IMR-90 (cell line): ENCODE measurements around the gene BANF1. TPM values are rescaled to one million over a fixed set of nuclear protein-coding genes. Genes with fewer than 3 reads are reported as not detected.

ENCODE experiments used
- ATAC-seq: fragments of 200-7000 bp; cut with Tn5 transposase; 2 replicates; pipeline ENCODE4 v1.9.1; 2020; ENCODE audit warnings: low read depth, mild to moderate bottlenecking, moderate library complexity
- BruUV-seq: library from RNA; stranded (reverse); fragments of 400-500 nt; replicated peaks from 2 replicates; lab custom pipeline; 2021; lab: Mats Ljungman, UMichigan
- CTCF ChIA-PET: fragments of 300-600 bp; formaldehyde crosslinking; extraction: SDS; loops from one replicate; lab custom pipeline; 2021; ENCODE audit warnings: antibody characterized with exemption; lab: Yijun Ruan, JAX
- POLR2A ChIA-PET: fragments of 300-600 bp; sonication (Branson Sonifier 250); formaldehyde crosslinking; loops from one replicate; lab custom pipeline; 2022; ENCODE audit warnings: antibody characterized with exemption; ENCODE audit not compliant: unreplicated experiment; lab: Charles Lee
- DNase-seq: peaks from one replicate; pipeline ENCODE4 v3.0.0; 2013
- H2AFZ ChIP-seq: replicated peaks from 2 replicates; pipeline ENCODE3; 2013; ENCODE audit warnings: low read length, mild to moderate bottlenecking; ENCODE audit not compliant: poor library complexity
- H2AK5ac ChIP-seq: 2 replicates; pipeline ENCODE4 v1.6.1; 2013; ENCODE audit warnings: low read depth, low read length, inconsistent platforms
- H2AK9ac ChIP-seq: replicated peaks from 2 replicates; pipeline ENCODE3; 2013; ENCODE audit warnings: mild to moderate bottlenecking, low read depth, low read length, moderate library complexity; ENCODE audit not compliant: poor library complexity
- H2BK120ac ChIP-seq: 2 replicates; pipeline ENCODE4 v1.6.1; 2013; ENCODE audit warnings: low read depth, low read length, inconsistent platforms
- H2BK15ac ChIP-seq: 3 replicates; pipeline ENCODE4 v1.6.1; 2013; ENCODE audit warnings: low read depth, low read length, inconsistent platforms
- H2BK20ac ChIP-seq: 2 replicates; pipeline ENCODE4 v1.6.1; 2013; ENCODE audit warnings: low read depth, mild to moderate bottlenecking, inconsistent platforms, low read length, moderate library complexity
- H2BK5ac ChIP-seq: 2 replicates; pipeline ENCODE4 v1.6.1; 2013; ENCODE audit warnings: mild to moderate bottlenecking, low read depth, low read length, inconsistent platforms; ENCODE audit not compliant: poor library complexity, severe bottlenecking
- H3K14ac ChIP-seq: replicated peaks from 2 replicates; pipeline ENCODE4 v1.6.1; 2013; ENCODE audit warnings: low read depth, low read length, inconsistent platforms
- H3K18ac ChIP-seq: 2 replicates; pipeline ENCODE4 v1.6.1; 2013; ENCODE audit warnings: low read depth, low read length, control low read depth
- H3K23ac ChIP-seq: 2 replicates; pipeline ENCODE4 v1.6.1; 2013; ENCODE audit warnings: low read depth, low read length, inconsistent platforms
- H3K27ac ChIP-seq: 2 replicates; pipeline ENCODE4 v1.5.1; 2013; ENCODE audit warnings: mild to moderate bottlenecking, control low read depth, low read length; ENCODE audit not compliant: insufficient read depth
- H3K27me3 ChIP-seq: 2 replicates; pipeline ENCODE4 v1.6.1; 2013; ENCODE audit warnings: low read length; ENCODE audit not compliant: control insufficient read depth, insufficient read depth
- H3K36me3 ChIP-seq: 2 replicates; pipeline ENCODE4 v1.6.1; 2013; ENCODE audit warnings: low read length, mixed read lengths; ENCODE audit not compliant: control insufficient read depth, insufficient read depth
- H3K4ac ChIP-seq: 2 replicates; pipeline ENCODE4 v1.6.1; 2013; ENCODE audit warnings: low read depth, low read length, inconsistent platforms
- H3K4me1 ChIP-seq: 2 replicates; pipeline ENCODE4 v1.6.1; 2013; ENCODE audit warnings: low read length, mixed read lengths; ENCODE audit not compliant: control insufficient read depth, insufficient read depth
- H3K4me2 ChIP-seq: 2 replicates; pipeline ENCODE4 v1.6.1; 2013; ENCODE audit warnings: low read depth, mild to moderate bottlenecking, control low read depth, low read length, moderate library complexity
- H3K4me3 ChIP-seq: 2 replicates; pipeline ENCODE4 v1.5.1; 2013; ENCODE audit warnings: low read depth, mild to moderate bottlenecking, control low read depth, low read length, moderate library complexity; ENCODE audit not compliant: insufficient read depth
- H3K56ac ChIP-seq: 2 replicates; pipeline ENCODE4 v1.6.1; 2013; ENCODE audit warnings: low read length, inconsistent platforms; ENCODE audit not compliant: insufficient read depth; ENCODE audit errors: extremely low read depth
- H3K79me1 ChIP-seq, 2 experiments: 2 replicates each; pipeline ENCODE4 v1.6.1; 2013; ENCODE audit warnings: low read length in 2 of 2, inconsistent platforms in 1 of 2, low read depth in 1 of 2
- H3K9ac ChIP-seq: 2 replicates; pipeline ENCODE4 v1.6.1; 2013; ENCODE audit warnings: low read depth, low read length, control low read depth
- H3K9me1 ChIP-seq: 2 replicates; pipeline ENCODE4 v1.6.1; 2013; ENCODE audit warnings: low read length, inconsistent platforms; ENCODE audit not compliant: insufficient read depth
- H3K9me3 ChIP-seq: 2 replicates; pipeline ENCODE4 v1.6.1; 2013; ENCODE audit warnings: low read length; ENCODE audit not compliant: control insufficient read depth, insufficient read depth
- H4K20me1 ChIP-seq: 2 replicates; pipeline ENCODE4 v1.6.1; 2013; ENCODE audit warnings: low read length, inconsistent platforms; ENCODE audit not compliant: insufficient read depth
- H4K5ac ChIP-seq: 2 replicates; pipeline ENCODE4 v1.6.1; 2013; ENCODE audit warnings: mild to moderate bottlenecking, low read depth, low read length, control low read depth
- H4K8ac ChIP-seq, 2 experiments: 2 replicates each; pipeline ENCODE4 v1.6.1; 2013; ENCODE audit warnings: low read depth in 2 of 2, low read length in 2 of 2, control low read depth in 1 of 2, inconsistent platforms in 1 of 2
- H4K91ac ChIP-seq: 2 replicates; pipeline ENCODE4 v1.6.1; 2013; ENCODE audit warnings: low read depth, low read length, inconsistent platforms; ENCODE audit not compliant: insufficient read depth
- BHLHE40 ChIP-seq: fragments of 150-350 bp; IDR thresholded peaks from 2 replicates; pipeline ENCODE4 v1.6.1; 2016; ENCODE audit warnings: mild to moderate bottlenecking, low read depth, low read length
- CEBPB ChIP-seq: IDR thresholded peaks from 2 replicates; pipeline ENCODE4 v1.6.1; 2012; ENCODE audit warnings: low read depth, low read length, improper control_type of control experiment
- CHD1 ChIP-seq: IDR thresholded peaks from 2 replicates; pipeline ENCODE4 v1.6.1; 2012; ENCODE audit warnings: low read depth, low read length, improper control_type of control experiment
- CTCF ChIP-seq: conservative IDR thresholded peaks from 2 replicates; pipeline ENCODE4 v1.5.1; 2012; ENCODE audit warnings: mild to moderate bottlenecking, low read depth, low read length, improper control_type of control experiment
- ELK1 ChIP-seq: fragments of 150-350 bp; IDR thresholded peaks from 2 replicates; pipeline ENCODE4 v1.6.1; 2016; ENCODE audit warnings: low read depth, mild to moderate bottlenecking, low read length, moderate library complexity, borderline replicate concordance
- FOS ChIP-seq: fragments of 150-350 bp; IDR thresholded peaks from 2 replicates; pipeline ENCODE4 v1.6.1; 2016; ENCODE audit warnings: low read depth, low read length
- MAFK ChIP-seq: IDR thresholded peaks from 2 replicates; pipeline ENCODE4 v1.6.1; 2012; ENCODE audit warnings: low read depth, low read length, improper control_type of control experiment
- MAZ ChIP-seq: IDR thresholded peaks from 2 replicates; pipeline ENCODE4 v1.6.1; 2012; ENCODE audit warnings: low read depth, mild to moderate bottlenecking, low read length, improper control_type of control experiment, moderate library complexity, borderline replicate concordance
- NFE2L2 ChIP-seq: fragments of 150-350 bp; IDR thresholded peaks from 2 replicates; pipeline ENCODE4 v1.6.1; 2016; ENCODE audit warnings: low read depth, mild to moderate bottlenecking, low read length
- POLR2A ChIP-seq: IDR thresholded peaks from 2 replicates; pipeline ENCODE4 v1.6.1; 2012; ENCODE audit warnings: mild to moderate bottlenecking, low read depth, low read length
- RAD21 ChIP-seq: IDR thresholded peaks from 2 replicates; pipeline ENCODE4 v1.6.1; 2012; ENCODE audit warnings: low read length, improper control_type of control experiment
- RFX5 ChIP-seq: IDR thresholded peaks from 2 replicates; pipeline ENCODE4 v1.8.0; 2012; ENCODE audit warnings: low read depth, mild to moderate bottlenecking, low read length, moderate library complexity
- WGBS, 2 experiments: methylation state at CpG; one replicate each; pipeline versions ENCODE4 v1.1.5 to v1.1.7; 2013; ENCODE audit warnings: missing lambda C conversion rate in 2 of 2; ENCODE audit not compliant: insufficient read length in 1 of 2; ENCODE audit errors: extremely low coverage in 2 of 2; 5-methylcytosine and 5-hydroxymethylcytosine counted together
- dilution Hi-C: fragments of 300-500 bp; cut with HindIII; formaldehyde crosslinking; loops from one replicate; pipeline ENCODE4 v1.14.3; 2018; ENCODE audit warnings: low sequenced_read_pairs; ENCODE audit not compliant: unreplicated experiment
- in situ Hi-C: fragments of 300-500 bp; cut with MboI; formaldehyde crosslinking; loops from 3 replicates; pipeline ENCODE4 v1.14.3; 2019; ENCODE audit warnings: low sequenced_read_pairs, inconsistent platforms, mixed read lengths
- intact Hi-C: fragments of 100-400 bp; cut with micrococcal nuclease; formaldehyde crosslinking; loops from 2 replicates; pipeline ENCODE4 v1.10.0; 2022
- polyA plus RNA-seq, 3 experiments: library from polyadenylated mRNA; depleted of rRNA; stranded (reverse); fragments of >200 nt; gene quantifications; 2 replicates each; pipeline ENCODE4 v1.2.3, GENCODE V29; 2012; ENCODE audit warnings: low replicate concordance in 1 of 3
- total RNA-seq: library from RNA; depleted of rRNA; stranded (reverse); fragments of >200 nt; gene quantifications from 2 replicates; pipeline ENCODE4 v1.2.3, GENCODE V29; 2012
- TF ChIP-seq, protein P1 (sequence below): fragments of 150-350 bp; IDR thresholded peaks from 2 replicates; pipeline ENCODE4 v1.6.1; 2017; ENCODE audit warnings: mild to moderate bottlenecking, antibody characterized with exemption, low read length, low read depth

The BANF1 gene
- total and polyA plus RNA-seq, 2 of the 4 experiments (the other 2 are of a cell fraction), result 36.6 to 242 TPM

GRCh38 chr11:66015936-66016792 lies 13.9 kb downstream of the BANF1 start:
- H2AK9ac ChIP-seq, result peak overlapping the region; percentile 93
- peak overlapping the region; percentile 42; the same call in 1 of the 2 replicates for H3K23ac ChIP-seq
- H3K27me3 ChIP-seq, result peaks cover 10% of the 10 kb centered on the region
- H3K9me3 ChIP-seq, result no peaks in the 10 kb centered on the region
- no peaks in the 10 kb centered on the region for H3K79me1 ChIP-seq
- no peak overlapping the region; the same call in 1 of the 2 replicates for H3K27ac ChIP-seq
- peaks cover 13% of the 10 kb centered on the region for H3K4me1 ChIP-seq
- peak overlapping the region; percentile 80 for H3K14ac ChIP-seq
- H2BK5ac ChIP-seq, result peak overlapping the region; percentile 48
- no TSS peak for BruUV-seq
- H4K91ac ChIP-seq, result peak overlapping the region; percentile 83
- H4K8ac ChIP-seq, result peak overlapping the region; percentile 81 to 88
- TF ChIP-seq BHLHE40 (no peak), CHD1 (no peak), CTCF (no peak), RFX5 (no peak), FOS (no peak), ELK1 (no peak), NFE2L2 (no peak), RAD21 (no peak), POLR2A (no peak), MAFK (no peak), MAZ (no peak), CEBPB (no peak)
- TF ChIP-seq, protein P1, sequence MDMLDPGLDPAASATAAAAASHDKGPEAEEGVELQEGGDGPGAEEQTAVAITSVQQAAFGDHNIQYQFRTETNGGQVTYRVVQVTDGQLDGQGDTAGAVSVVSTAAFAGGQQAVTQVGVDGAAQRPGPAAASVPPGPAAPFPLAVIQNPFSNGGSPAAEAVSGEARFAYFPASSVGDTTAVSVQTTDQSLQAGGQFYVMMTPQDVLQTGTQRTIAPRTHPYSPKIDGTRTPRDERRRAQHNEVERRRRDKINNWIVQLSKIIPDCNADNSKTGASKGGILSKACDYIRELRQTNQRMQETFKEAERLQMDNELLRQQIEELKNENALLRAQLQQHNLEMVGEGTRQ, result no peak
- H3K36me3 ChIP-seq, result no peaks in the 10 kb centered on the region
- no peak overlapping the region for H3K56ac ChIP-seq
- peak overlapping the region; percentile 86 for H2AFZ ChIP-seq
- WGBS, 2 experiments, result 72% methylated on average over 10 of the region's 18 CpGs; no CpG with 5 or more reads in 1 of the 2 experiments
- ATAC-seq (no peak), DNase-seq (no peak)
- peak overlapping the region; percentile 71; the same call in 1 of the 2 replicates for H2BK20ac ChIP-seq
- H2BK120ac ChIP-seq, result peak overlapping the region; percentile 85
- no peak overlapping the region for H3K18ac ChIP-seq
- intact Hi-C loops, result no loop called here
- H4K5ac ChIP-seq, result peak overlapping the region; percentile 2; the same call in 1 of the 2 replicates
- H3K4ac ChIP-seq, result peak overlapping the region; percentile 75
- H2AK5ac ChIP-seq, result peak overlapping the region; percentile 82
- POLR2A ChIA-PET, result no interaction called here
- dilution Hi-C loops, result no loop called here
- H3K4me2 ChIP-seq, result no peak overlapping the region
- no peak overlapping the region for H3K9ac ChIP-seq
- H2BK15ac ChIP-seq, result peak overlapping the region; percentile 85; the same call in 1 of the 3 replicates
- in situ Hi-C loops, result no loop called here
- H3K9me1 ChIP-seq, result peaks cover 27% of the 10 kb centered on the region
- H3K4me3 ChIP-seq, result no peak overlapping the region
- no peaks in the 10 kb centered on the region; the same call in 1 of the 2 replicates for H4K20me1 ChIP-seq
- CTCF ChIA-PET, result interaction anchor here (0.5 kb wide), 1 partner anchor 305 kb away, joined by 3 read pairs; no protein-coding TSS in a partner anchor
